AG09319 (cell line): ENCODE measurements around the gene CABP4.

Experiments used
- DNase-seq: peaks from one replicate; pipeline ENCODE4 v3.0.0-alpha.2; 2010; ENCODE audit warnings: low read depth; ENCODE audit errors: extremely low read depth
- CTCF ChIP-seq: IDR thresholded peaks from 2 replicates; pipeline ENCODE4 v1.5.1; 2011; ENCODE audit warnings: low read depth, mild to moderate bottlenecking, inconsistent platforms, low read length, moderate library complexity

Gene CABP4

DNA sequence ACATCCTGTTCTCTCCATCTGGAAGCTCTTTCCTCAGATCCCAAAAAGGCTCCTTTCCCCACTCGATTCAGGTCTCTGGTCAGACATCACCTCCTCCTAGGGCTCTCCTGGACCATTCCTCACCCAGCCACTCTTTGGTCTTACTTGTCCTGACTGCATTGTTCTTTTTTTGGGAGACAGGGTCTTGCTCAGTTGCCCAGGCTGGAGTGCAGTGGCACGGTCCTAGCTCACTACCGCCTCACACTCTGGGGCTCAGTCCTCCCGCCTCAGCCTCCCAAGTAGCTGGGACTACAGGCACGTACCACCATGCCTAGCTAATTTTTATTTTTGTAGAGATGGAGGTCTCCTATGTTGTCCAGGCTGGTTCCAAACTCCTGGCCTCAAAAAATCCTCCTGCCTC is 9.6 kb upstream of the CABP4 start:
- no peak for TF ChIP-seq CTCF
- no peak for DNase-seq

GRCh38 chr11:67448220-67448609 is 6.9 kb upstream of the CABP4 start:
- TF ChIP-seq CTCF, result no peak
- no peak for DNase-seq

GRCh38 chr11:67449116-67449844 is 5.9 kb upstream of the CABP4 start:
- TF ChIP-seq CTCF, result no peak
- no peak for DNase-seq

DNA sequence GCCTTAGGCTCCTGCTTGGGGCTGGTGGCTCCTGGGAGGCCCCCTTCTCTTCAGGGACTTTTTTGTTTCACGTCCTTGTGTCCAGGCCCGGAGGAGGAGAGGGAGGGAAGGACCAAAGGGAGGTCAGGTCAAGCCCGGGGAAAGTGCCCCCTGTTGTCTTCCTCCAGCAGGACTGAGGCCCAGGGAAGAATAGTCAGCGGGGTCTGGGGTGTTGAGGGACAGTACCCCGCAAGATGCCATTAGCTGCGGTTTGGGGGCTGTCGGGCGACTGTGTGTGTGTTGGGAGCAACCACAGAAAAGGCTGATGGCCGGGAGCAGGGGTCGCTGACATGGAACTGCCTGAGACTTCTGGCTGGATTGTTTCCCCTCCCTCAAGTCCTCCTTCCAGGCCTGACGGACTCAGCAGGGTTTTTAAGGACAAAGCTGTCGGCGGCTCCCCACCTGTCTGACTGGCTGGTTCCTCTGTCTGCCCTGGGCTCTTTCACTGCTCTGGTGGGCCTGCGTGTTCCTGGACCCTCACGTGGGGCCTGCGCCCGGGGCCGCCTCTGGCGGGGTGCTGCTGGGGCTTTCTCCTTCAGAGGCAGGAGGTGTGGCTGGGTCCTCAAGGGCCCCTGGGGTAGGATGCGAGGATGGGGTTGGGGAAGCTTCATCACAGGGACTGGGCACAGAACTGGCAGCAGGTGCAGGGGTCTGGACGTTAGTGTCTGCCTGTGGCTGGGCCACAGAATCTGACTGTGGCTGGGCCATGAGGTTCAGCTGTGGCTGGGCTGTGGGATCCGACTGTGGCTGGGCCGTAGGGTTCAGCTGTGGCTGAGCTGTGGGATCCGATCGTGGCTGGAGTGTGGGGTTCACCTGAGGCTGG is 4.1 kb upstream of the CABP4 start:
- TF ChIP-seq CTCF, result no peak
- no peak for DNase-seq

DNA sequence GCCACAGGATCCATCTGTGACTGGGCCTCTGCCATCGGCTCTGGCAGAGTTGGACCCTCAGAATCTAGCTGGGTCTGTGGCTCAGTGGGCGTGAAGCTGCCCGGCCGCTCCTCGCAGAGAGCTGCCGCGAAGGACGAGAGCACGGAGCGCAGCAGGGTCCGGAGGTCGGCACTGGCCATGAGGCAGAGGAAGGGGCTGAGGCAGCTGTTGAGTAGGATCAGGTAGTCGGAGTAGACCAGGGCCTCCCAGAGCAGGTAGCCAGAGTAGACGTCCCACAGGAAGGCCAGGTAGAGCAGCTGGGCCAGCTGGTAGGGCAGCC is 3.5 kb upstream of the CABP4 start:
- DNase-seq, result no peak
- no peak for TF ChIP-seq CTCF

GRCh38 chr11:67452141-67452952 is 2.8 kb upstream of the CABP4 start, which contains the start of gene GPR152:
Gene GPR152, minus strand, starts transcription at chr11:67452729. Its CDS starts 5 bp downstream, at chr11:67452724.
- TF ChIP-seq CTCF, result no peak
- DNase-seq, result no peak
